Measurements from ENCODE around the gene CFTR. TPM values are rescaled to one million over a fixed set of nuclear protein-coding genes. Genes with fewer than 3 reads are reported as not detected.

The CFTR gene
- total RNA-seq, 1 experiment from 2014 or later: not detected

DNA sequence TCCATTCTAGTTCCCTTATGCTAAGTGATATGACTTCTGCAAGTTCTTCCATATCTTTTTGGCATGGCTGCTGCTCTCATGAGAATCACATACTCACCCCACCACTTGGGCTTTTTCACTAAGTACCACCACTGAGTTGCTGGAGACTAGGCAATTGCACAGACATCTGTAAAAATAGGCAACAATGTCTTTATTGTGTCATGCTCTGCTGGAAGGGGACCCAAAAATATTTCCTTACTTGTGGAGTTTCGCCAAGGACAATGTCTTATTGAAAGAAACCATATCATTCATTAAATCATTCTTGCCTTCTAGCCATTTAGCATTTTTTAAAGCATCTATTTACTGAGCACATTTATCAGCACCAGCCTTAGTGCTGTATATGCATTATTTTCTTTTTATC, 35.2 kb upstream of the CFTR start:
- no peak for TF ChIP-seq TCF7L2 (IDR thresholded peaks at IDR 0.05; ENCODE audit: borderline replicate concordance, extremely low read depth, insufficient read depth, insufficient read length)
- TF ChIP-seq SRF (IDR thresholded peaks at IDR 0.05; ENCODE audit: low read depth): no peak
- TF ChIP-seq, protein P1, sequence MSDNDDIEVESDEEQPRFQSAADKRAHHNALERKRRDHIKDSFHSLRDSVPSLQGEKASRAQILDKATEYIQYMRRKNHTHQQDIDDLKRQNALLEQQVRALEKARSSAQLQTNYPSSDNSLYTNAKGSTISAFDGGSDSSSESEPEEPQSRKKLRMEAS (IDR thresholded peaks at IDR 0.05): no peak
- TF ChIP-seq, protein P2, sequence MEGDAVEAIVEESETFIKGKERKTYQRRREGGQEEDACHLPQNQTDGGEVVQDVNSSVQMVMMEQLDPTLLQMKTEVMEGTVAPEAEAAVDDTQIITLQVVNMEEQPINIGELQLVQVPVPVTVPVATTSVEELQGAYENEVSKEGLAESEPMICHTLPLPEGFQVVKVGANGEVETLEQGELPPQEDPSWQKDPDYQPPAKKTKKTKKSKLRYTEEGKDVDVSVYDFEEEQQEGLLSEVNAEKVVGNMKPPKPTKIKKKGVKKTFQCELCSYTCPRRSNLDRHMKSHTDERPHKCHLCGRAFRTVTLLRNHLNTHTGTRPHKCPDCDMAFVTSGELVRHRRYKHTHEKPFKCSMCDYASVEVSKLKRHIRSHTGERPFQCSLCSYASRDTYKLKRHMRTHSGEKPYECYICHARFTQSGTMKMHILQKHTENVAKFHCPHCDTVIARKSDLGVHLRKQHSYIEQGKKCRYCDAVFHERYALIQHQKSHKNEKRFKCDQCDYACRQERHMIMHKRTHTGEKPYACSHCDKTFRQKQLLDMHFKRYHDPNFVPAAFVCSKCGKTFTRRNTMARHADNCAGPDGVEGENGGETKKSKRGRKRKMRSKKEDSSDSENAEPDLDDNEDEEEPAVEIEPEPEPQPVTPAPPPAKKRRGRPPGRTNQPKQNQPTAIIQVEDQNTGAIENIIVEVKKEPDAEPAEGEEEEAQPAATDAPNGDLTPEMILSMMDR (IDR thresholded peaks at IDR 0.05 in 2 of 3, conservative IDR thresholded peaks at IDR 0.05 in 1 of 3; ENCODE audit: borderline replicate concordance in 1 of 3, insufficient read depth in 1 of 3, low read depth in 2 of 3, low read length in 2 of 3): no peak
- TF ChIP-seq CEBPB (IDR thresholded peaks at IDR 0.05; ENCODE audit: low read depth): no peak
- TF ChIP-seq ELF1 (IDR thresholded peaks at IDR 0.05; ENCODE audit: borderline replicate concordance, low read depth): no peak
- no peak for TF ChIP-seq POLR2A (IDR thresholded peaks at IDR 0.05; ENCODE audit: borderline replicate concordance, extremely low read depth, insufficient read depth, insufficient read length)
- TF ChIP-seq, protein P3, sequence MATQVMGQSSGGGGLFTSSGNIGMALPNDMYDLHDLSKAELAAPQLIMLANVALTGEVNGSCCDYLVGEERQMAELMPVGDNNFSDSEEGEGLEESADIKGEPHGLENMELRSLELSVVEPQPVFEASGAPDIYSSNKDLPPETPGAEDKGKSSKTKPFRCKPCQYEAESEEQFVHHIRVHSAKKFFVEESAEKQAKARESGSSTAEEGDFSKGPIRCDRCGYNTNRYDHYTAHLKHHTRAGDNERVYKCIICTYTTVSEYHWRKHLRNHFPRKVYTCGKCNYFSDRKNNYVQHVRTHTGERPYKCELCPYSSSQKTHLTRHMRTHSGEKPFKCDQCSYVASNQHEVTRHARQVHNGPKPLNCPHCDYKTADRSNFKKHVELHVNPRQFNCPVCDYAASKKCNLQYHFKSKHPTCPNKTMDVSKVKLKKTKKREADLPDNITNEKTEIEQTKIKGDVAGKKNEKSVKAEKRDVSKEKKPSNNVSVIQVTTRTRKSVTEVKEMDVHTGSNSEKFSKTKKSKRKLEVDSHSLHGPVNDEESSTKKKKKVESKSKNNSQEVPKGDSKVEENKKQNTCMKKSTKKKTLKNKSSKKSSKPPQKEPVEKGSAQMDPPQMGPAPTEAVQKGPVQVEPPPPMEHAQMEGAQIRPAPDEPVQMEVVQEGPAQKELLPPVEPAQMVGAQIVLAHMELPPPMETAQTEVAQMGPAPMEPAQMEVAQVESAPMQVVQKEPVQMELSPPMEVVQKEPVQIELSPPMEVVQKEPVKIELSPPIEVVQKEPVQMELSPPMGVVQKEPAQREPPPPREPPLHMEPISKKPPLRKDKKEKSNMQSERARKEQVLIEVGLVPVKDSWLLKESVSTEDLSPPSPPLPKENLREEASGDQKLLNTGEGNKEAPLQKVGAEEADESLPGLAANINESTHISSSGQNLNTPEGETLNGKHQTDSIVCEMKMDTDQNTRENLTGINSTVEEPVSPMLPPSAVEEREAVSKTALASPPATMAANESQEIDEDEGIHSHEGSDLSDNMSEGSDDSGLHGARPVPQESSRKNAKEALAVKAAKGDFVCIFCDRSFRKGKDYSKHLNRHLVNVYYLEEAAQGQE (IDR thresholded peaks at IDR 0.05; ENCODE audit: low read depth): no peak
- no peak for TF ChIP-seq JUND (IDR thresholded peaks at IDR 0.05)
- TF ChIP-seq CBX3 (IDR thresholded peaks at IDR 0.05; ENCODE audit: low read depth): no peak
- TF ChIP-seq EZH2phosphoT487 (IDR thresholded peaks at IDR 0.05; ENCODE audit: borderline replicate concordance): no peak
- no peak for TF ChIP-seq ZFX (IDR thresholded peaks at IDR 0.05)
- TF ChIP-seq SP1 (IDR thresholded peaks at IDR 0.05; ENCODE audit: low read depth): no peak
- TF ChIP-seq YY1 (IDR thresholded peaks at IDR 0.05; ENCODE audit: extremely low read depth, insufficient replicate concordance, low read depth, low read length): no peak
- TF ChIP-seq ZNF274 (IDR thresholded peaks at IDR 0.05; ENCODE audit: low read depth, low read length): no peak
- H3K36me3 ChIP-seq (ENCODE audit: control insufficient read depth in 1 of 2, insufficient read depth in 2 of 2, low read length in 2 of 2): no peaks in the 10 kb centered on the region
- H3K4me2 ChIP-seq (ENCODE audit: low read length): no peak overlapping the region
- no peaks in the 10 kb centered on the region for H3K9me3 ChIP-seq (ENCODE audit: control insufficient read depth in 1 of 2, insufficient read depth in 1 of 2, low read depth in 1 of 2, low read length in 2 of 2)
- H3K27ac ChIP-seq (ENCODE audit: low read depth, low read length): no peak overlapping the region
- CTCF ChIA-PET: no interaction called here
- H3K27me3 ChIP-seq (ENCODE audit: insufficient read depth, low read length): no peaks in the 10 kb centered on the region
- H3K4me3 ChIP-seq (replicated peaks in 1 of 2; ENCODE audit: low read depth in 1 of 2, low read length in 2 of 2): no peak overlapping the region
- H4K20me1 ChIP-seq (ENCODE audit: insufficient read depth): no peaks in the 10 kb centered on the region
- no peak overlapping the region for H2AFZ ChIP-seq (ENCODE audit: low read depth, low read length, poor library complexity, severe bottlenecking)
- H3K9ac ChIP-seq (ENCODE audit: low read length): no peak overlapping the region
- RAD21 ChIA-PET (ENCODE audit: low non-redundant PET in 1 of 2, low total read pairs in 2 of 2, uncharacterized antibody in 2 of 2, unreplicated experiment in 2 of 2): no interaction called here
- intact Hi-C loops (cut with micrococcal nuclease): no loop called here
- no peaks in the 10 kb centered on the region for H3K4me1 ChIP-seq (ENCODE audit: control insufficient read depth in 1 of 2, insufficient read depth in 2 of 2, low read length in 2 of 2)
- no peaks in the 10 kb centered on the region for H3K79me2 ChIP-seq (ENCODE audit: insufficient read depth, low read length)
- no peaks in the 10 kb centered on the region for H3K9me2 ChIP-seq (ENCODE audit: insufficient read depth)
- POLR2A ChIA-PET: no interaction called here
- BruUV-seq (replicated peaks): no TSS peak
- DNase-seq (ENCODE audit: low read depth, low spot score): no peak
- ATAC-seq: no peak
